CD4-positive, alpha-beta T cell treated with Interleukin-17A for 4 hours (primary cell): ENCODE data around the gene LRIF1.
"Not testable (repeated sequence)": the region's sequence is repeated elsewhere in the genome, so short reads cannot be mapped to it uniquely, and the experiment has no call there.

Experiments
- DNase-seq: peaks from one replicate; pipeline ENCODE4 v3.0.0-alpha.2; 2020; ENCODE audit warnings: mixed read lengths

The LRIF1 gene

GRCh38 chr1:110948038-110948810 lies 15.5 kb downstream of the LRIF1 start:
- DNase-seq, result no peak

- no peak for DNase-seq
Measured at GRCh38 chr1:110945626-110946025, 18.1 kb downstream of the LRIF1 start.

GRCh38 chr1:110944806-110945205 lies 18.9 kb downstream of the LRIF1 start:
- no peak for DNase-seq

- no peak for DNase-seq
Measured at GRCh38 chr1:110936567-110936966, 27.2 kb downstream of the LRIF1 start.

- DNase-seq, result not testable (repeated sequence)
Measured at GRCh38 chr1:110931097-110931496, 32.6 kb downstream of the LRIF1 start.

GRCh38 chr1:110928904-110929303 lies 34.8 kb downstream of the LRIF1 start:
- no peak for DNase-seq

GRCh38 chr1:110928191-110928590 lies 35.5 kb downstream of the LRIF1 start:
- no peak for DNase-seq

GRCh38 chr1:110927484-110928075 lies 36.1 kb downstream of the LRIF1 start:
- no peak for DNase-seq

GRCh38 chr1:110921953-110922352 lies 41.8 kb downstream of the LRIF1 start:
- DNase-seq, result no peak

GRCh38 chr1:110918016-110918415 lies 45.7 kb downstream of the LRIF1 start:
- DNase-seq, result no peak

- peak; percentile 27 for DNase-seq
Measured at GRCh38 chr1:110916669-110917306, 46.9 kb downstream of the LRIF1 start.

GRCh38 chr1:110916274-110916668 lies 47.5 kb downstream of the LRIF1 start:
- no peak for DNase-seq

- DNase-seq, result no peak
Measured at GRCh38 chr1:110915804-110916203, 47.9 kb downstream of the LRIF1 start.

- DNase-seq, result no peak
Measured at GRCh38 chr1:110914676-110915075, 49.0 kb downstream of the LRIF1 start.

GRCh38 chr1:110912784-110913183 lies 50.9 kb downstream of the LRIF1 start:
- DNase-seq, result no peak

- peak; percentile 9 for DNase-seq
Measured at GRCh38 chr1:110903853-110904500, 59.7 kb downstream of the LRIF1 start.

GRCh38 chr1:110902820-110903463 lies 60.8 kb downstream of the LRIF1 start:
- DNase-seq, result peak; percentile 10

- DNase-seq, result no peak
Measured at GRCh38 chr1:110899458-110899843, 64.3 kb downstream of the LRIF1 start.

- DNase-seq, result no peak
Measured at GRCh38 chr1:110898734-110899457, 64.8 kb downstream of the LRIF1 start.

- DNase-seq, result no peak
Measured at GRCh38 chr1:110897681-110898080, 66.0 kb downstream of the LRIF1 start.
